GM11168 (cell line): ENCODE results near the gene ARL8B.
"Not testable (repeated sequence)": the region's sequence is repeated elsewhere in the genome, so short reads cannot be mapped to it uniquely, and the experiment has no call there.

Source experiments
- in situ Hi-C: fragments of 300-500 bp; cut with MboI; formaldehyde crosslinking; loops from one replicate; pipeline ENCODE4 v1.12.0; 2022; ENCODE audit warnings: low sequenced_read_pairs; ENCODE audit not compliant: unreplicated experiment

The ARL8B gene

DNA sequence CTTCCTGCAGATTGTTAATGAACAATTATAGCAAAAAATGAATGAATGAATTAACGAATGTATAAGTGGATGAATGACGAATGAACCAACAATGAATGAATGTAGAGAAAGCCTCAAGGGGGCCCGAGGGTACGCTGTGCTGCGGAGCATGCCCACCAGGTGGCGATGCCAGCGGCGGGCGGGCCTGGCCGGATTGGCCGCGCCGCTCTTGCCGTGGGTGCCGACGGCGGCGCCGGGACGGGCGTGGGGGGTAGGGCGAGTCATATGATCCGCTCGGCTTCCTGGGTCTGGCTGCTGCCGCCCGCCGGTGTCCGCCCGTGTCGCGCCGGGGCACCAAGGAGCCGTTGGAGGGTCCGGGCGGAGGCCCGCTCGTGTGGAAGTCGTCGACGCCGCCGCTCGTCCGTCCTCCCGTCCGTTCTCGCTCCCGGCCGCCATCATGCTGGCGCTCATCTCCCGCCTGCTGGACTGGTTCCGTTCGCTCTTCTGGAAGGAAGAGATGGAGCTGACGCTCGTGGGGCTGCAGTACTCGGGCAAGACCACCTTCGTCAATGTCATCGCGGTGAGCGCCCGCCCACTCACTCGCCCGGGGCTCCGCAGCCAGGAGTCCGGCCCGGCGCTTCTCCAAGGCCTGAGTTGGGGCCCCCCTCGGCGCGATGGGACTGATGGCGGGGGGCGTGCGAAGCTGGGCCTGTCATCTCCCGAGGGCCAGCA is at the start of gene ARL8B:
Gene ARL8B (plus strand): TSS at position 263 of the 711 bp plus-strand sequence. CDS start 174 bp downstream, at position 437.
- in situ Hi-C loops: no loop called here

DNA sequence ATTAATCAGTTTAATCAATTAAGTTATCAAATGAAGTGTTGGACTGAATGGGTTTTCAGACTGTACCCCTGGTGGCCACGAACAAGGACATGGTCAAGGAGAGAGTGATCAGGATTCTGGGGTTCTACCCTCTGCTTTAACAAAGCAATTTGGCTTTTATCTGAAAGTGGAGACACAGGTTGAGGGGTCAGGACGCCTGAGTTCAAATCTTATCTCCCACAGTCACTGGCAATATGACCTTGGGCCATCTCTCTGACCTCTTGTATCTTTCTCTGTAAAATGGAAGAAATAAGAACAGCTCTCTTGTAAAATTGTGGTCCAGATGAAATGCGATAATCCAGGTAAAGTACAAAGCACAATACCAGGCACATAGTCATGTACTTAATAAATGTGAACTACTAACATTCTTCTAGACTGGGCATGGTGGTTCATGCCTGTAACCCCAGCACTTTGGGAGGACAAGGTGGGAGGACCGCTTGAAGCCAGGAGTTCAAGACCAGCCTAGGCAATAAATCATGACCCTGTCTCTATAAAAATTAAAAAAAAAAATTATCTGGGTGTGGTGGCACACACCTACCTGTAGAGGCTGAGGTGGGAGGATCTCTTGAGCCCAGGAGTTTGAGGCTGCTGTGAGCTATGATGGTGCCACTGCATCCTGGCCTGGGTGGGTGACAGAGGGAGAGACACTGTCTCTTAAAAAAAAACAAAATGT is 48.6 kb upstream of the ARL8B start:
- in situ Hi-C loops: no loop called here

DNA sequence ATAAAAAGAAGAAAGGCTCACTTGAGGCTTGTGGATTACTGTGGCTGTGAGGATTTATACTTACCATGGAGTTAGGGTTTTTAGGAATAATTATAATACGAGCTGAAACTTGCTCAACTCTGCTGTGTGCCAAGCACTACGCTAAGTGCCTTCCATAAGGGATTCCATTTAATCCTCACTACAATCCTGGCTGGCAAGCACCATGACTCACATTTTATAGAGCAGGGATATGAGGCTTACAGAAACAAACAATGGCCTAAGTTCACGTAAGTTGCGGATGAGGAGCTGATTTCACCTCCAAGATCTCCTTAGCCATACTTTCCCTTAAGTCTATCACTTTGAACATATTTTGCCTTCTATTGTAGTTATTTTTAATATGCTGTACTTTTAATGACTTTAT is 43.9 kb upstream of the ARL8B start:
- in situ Hi-C loops: no loop called here

- in situ Hi-C loops: no loop called here
Observed at GRCh38 chr3:5079761-5080160, 42.3 kb upstream of the ARL8B start.

DNA sequence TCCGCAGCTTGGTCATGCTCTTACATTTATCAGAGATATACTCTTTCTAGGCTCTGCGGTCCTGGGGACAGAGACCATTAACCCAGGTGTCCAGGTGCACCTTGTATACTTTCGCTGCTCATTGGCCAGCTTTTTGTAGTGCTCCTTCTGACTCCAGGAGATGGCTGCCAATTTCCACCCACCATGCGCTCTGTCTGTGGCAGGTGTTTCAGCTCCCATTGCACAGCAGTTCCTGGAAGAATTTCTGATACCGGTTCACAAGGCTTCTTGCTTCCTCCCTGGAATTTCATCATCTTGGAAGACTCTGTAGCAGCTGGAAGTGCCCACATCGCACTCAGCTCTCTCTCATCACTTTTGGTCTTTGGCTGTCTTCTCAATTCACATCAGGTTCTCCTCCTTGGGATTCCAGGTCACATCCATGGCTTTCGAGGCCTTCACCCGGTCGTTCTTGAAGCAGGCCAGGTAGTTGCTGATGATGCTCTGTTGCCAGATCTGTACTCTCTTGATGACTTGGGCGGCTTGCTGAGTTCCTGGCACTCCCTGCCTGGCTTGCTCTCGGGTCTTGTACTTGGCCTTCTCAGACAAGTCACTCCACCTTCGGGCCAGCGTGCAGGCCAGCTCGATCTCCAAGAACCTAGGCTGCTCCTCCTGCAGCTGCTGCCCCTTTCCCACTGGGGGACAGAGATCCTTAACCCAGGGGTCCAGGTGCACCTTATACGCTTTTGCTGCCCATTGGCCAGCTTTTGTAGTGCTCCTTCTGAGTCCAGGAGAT is 41.1 kb upstream of the ARL8B start:
- in situ Hi-C loops: no loop called here

DNA sequence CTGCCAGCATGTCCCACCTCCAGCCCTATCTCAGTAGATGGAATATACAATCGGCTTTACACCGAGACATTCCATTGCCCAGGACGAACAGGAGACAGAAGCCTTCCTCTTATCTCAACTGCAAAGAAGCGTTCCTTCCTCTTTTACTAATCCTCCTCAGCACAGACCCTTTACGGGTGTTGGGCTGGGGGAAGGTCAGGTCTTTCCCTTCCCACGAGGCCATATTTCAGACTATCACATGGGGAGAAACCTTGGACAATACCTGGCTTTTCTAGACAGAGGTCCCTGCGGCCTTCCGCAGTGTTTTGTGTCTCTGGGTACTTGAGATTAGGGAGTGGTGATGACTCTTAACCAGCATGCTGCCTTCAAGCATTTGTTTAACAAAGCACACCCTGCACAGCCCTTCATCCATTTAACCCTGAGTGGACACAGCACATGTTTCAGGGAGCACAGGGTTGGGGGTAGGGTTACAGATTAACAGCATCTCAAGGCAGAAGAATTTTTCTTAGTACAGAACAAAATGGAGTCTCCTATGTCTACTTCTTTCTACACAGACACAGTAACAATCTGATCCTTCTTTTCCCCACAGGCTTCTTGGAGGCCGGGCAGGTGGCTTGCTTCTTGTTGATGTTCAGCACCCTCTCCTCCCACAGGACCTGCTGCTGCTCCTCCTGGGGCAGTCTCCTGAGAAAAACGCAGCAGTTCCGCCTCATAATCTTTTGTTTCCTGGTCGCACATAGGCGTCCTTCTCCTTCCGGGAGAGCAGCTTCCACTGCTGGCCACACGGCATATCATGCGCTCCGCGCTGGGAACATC is 39.9 kb upstream of the ARL8B start:
- in situ Hi-C loops: not testable (repeated sequence)

DNA sequence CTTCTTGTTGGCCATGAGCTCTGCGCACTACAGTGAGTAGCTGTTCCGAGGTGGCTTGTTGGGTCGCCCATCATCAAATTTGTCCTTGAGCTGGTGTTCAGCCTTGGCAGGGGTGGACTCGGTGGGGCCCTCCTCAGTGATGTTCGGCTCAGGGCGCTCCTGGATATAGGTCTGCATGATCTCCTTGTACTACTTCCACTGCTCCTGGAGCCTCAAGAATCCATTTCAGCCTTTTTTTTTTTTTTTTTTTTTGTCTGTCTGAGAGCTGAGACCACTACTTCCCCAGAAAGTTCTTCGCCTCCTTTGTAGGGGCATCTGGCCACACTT is 39.3 kb upstream of the ARL8B start:
- in situ Hi-C loops: no loop called here

GRCh38 chr3:5084224-5084623 is 37.9 kb upstream of the ARL8B start:
- in situ Hi-C loops: no loop called here

DNA sequence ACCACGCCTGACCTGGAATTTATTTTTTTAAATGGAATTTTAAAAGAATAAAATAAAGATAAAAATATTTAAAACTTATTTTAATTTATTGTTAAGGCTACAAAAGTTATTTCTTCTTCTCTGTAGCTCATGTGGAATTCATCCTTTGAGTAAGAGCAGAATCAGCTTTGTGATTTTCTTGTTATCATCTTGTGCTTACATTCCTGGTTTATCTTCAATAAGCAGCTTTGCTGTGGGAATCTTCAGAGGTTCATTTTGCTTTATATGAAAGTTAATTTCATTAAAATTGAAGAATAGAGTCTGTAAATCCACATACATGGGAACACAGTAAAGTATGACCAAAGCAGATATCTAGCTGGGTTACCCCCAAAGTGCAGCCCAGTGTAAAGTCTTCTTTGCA is 35.4 kb upstream of the ARL8B start:
- in situ Hi-C loops: no loop called here

DNA sequence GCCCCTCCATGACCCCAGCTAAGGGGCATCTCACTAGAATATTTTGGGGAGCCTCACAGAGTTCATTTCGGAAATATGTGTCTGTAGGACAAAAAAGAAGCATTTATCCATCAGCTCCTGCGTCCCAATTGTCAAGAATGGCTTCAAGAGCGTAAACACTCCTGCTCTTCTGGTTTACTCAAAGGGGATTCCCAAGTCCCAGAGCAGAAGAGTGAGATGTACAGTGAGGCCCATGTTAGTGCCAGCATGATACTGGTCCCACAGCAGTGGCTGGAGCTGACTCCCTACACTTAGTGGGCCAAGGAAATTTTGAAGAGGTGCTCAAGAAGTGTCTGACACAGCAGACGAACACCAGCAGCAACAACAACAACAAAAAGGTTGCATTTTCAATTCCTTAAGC is 34.9 kb upstream of the ARL8B start:
- in situ Hi-C loops: no loop called here

GRCh38 chr3:5090197-5090596 is 31.9 kb upstream of the ARL8B start:
- in situ Hi-C loops: no loop called here

- in situ Hi-C loops: no loop called here
Observed at GRCh38 chr3:5092018-5092417, 30.1 kb upstream of the ARL8B start.

GRCh38 chr3:5093731-5094130 is 28.4 kb upstream of the ARL8B start:
- in situ Hi-C loops: no loop called here

DNA sequence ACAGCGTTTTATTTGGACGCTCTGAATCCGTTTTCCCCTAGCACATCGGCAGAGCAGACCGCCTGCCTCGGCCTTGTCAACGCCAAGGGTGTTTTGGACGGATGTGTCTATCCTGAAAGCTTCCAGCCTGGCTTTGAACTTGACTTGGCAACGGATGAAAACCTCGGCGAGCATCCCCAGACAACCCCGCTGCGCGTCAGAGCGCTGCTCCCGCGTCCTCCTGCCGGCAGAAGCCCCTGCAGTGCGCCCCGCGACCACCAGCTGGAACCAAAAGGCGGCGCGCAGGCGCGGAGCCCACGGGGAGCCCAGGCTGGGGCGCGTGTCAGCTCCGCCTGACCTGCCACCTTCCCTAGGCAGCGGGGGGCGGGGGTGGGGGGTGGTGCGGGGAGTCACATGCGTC is 26.2 kb upstream of the ARL8B start:
- in situ Hi-C loops: no loop called here

DNA sequence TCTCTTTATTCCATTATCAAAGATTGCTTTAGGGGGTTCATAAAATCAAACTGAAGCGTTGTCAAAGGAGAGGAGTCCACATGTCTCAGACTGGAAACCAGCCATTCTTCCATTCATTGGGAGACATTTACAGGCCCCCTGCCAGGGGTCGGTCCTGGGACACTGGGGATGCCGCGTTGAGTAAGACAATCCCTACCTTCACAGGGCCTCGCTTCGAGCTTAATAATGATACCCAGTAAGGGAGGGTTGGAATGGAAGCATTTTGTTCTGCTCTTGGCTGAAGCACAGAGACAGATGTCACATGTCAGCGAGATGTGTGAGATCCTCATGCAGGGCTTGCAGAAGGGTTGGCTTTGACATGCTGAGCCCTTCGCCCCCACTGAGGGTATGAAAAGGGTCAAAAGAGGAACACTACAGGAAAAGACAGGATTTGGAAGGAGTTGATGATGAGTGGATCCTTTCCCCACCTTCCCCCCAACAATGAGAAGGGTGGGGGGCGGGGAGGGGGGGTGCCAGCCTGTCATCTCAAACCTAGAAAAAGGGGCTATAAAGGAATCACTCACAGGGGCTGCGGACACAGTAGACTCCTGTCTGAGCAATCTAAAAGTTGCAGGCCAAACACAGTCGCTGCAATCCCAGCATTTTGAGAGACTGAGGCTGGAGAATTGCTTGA is 25.6 kb upstream of the ARL8B start:
- in situ Hi-C loops: no loop called here

- in situ Hi-C loops: no loop called here
Observed at GRCh38 chr3:5098346-5098745, 23.7 kb upstream of the ARL8B start.

DNA sequence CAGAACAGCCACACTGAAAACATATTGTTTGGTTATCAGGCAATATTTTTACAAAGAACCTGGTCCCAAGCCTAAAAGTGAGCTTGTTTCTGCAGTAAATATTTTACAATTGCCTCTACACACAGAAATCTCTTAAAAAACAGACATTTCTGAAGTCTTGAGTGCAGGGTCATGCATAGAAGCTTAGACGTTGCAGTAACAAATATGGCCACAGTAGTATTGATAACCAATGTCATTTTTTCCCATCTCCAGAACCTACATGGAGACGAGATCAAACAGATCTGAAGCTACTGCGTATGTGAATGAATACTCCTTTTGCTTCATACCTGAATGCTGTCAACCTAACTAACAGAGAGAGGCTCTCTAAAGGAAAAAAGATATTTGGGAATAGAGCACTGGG is 19.6 kb upstream of the ARL8B start:
- in situ Hi-C loops: no loop called here

- in situ Hi-C loops: no loop called here
Observed at GRCh38 chr3:5103743-5104142, 18.3 kb upstream of the ARL8B start.

DNA sequence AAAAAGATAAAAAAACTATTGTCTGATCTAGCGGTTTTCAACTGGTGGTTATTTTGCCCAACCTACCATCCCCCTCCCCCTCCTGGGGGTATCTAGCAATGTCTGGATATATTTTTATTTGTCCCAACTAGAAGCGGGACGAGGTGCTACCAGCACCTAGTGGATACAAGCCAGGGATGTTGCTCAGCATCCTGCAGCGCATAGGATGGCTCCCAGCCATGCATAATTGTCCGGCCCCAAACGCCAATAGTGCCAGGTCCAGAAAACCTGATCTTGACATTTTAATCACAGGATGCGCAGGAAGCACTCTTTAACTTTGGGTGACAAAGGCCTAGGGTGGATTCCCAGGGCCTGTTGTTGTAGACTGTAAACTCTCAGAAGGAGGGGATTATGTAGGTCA is 17.0 kb upstream of the ARL8B start:
- in situ Hi-C loops: no loop called here

- in situ Hi-C loops: not testable (repeated sequence)
Observed at GRCh38 chr3:5106371-5106770, 15.7 kb upstream of the ARL8B start.
